ENCODE results near the gene NT5C2.
"Not testable (repeated sequence)": the region's sequence is repeated elsewhere in the genome, so short reads cannot be mapped to it uniquely, and the experiment has no call there.

Gene NT5C2

GRCh38 chr10:103130910-103131309 lies 62.2 kb downstream of the NT5C2 start:
- no peak overlapping the region for H3K9ac ChIP-seq (ENCODE audit: low read length in 5 of 5)
- no peaks in the 10 kb centered on the region for H3K9me3 ChIP-seq (ENCODE audit: control insufficient read depth in 5 of 5, low read length in 5 of 5)
- H3K27ac ChIP-seq (ENCODE audit: low read depth, low read length): no peak overlapping the region
- H3K4me3 ChIP-seq (ENCODE audit: low read depth in 1 of 5, low read length in 5 of 5): no peak overlapping the region
- H3K36me3 ChIP-seq (ENCODE audit: control insufficient read depth in 5 of 5, insufficient read depth in 5 of 5, low read length in 5 of 5): peaks cover 0 to 25% (median 5%) of the 10 kb centered on the region in 5 donors
- no peaks in the 10 kb centered on the region for H3K27me3 ChIP-seq (ENCODE audit: control insufficient read depth in 5 of 5, insufficient read depth in 4 of 5, low read length in 5 of 5)
- no peaks in the 10 kb centered on the region for H3K4me1 ChIP-seq (ENCODE audit: control insufficient read depth in 5 of 5, insufficient read depth in 5 of 5, low read length in 5 of 5)

DNA sequence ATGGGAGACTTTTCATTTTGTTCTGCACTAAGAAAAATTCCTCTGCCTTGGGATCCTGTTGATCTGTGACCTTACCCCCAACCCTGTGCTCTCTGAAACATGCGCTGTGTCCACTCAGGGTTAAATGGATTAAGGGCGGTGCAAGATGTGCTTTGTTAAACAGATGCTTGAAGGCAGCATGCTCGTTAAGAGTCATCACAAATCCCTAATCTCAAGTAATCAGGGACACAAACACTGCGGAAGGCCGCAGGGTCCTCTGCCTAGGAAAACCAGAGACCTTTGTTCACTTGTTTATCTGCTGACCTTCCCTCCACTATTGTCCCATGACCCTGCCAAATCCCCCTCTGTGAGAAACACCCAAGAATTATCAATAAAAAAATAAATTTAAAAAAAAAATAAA lies 62.9 kb downstream of the NT5C2 start:
- not testable (repeated sequence) for H3K4me1 ChIP-seq (ENCODE audit: control insufficient read depth in 5 of 5, insufficient read depth in 5 of 5, low read length in 5 of 5); H3K27ac ChIP-seq (ENCODE audit: low read depth, low read length); H3K9ac ChIP-seq (ENCODE audit: low read length in 5 of 5); H3K9me3 ChIP-seq (ENCODE audit: control insufficient read depth in 5 of 5, low read length in 5 of 5); H3K27me3 ChIP-seq (ENCODE audit: control insufficient read depth in 5 of 5, insufficient read depth in 4 of 5, low read length in 5 of 5); H3K4me3 ChIP-seq (ENCODE audit: low read depth in 1 of 5, low read length in 5 of 5)
- peaks cover 0 to 22% (median 3%) of the 10 kb centered on the region in 5 donors for H3K36me3 ChIP-seq (ENCODE audit: control insufficient read depth in 5 of 5, insufficient read depth in 5 of 5, low read length in 5 of 5)

GRCh38 chr10:103127241-103127640 lies 65.8 kb downstream of the NT5C2 start:
- peaks cover 0 to 5% (median 0%) of the 10 kb centered on the region in 5 donors for H3K36me3 ChIP-seq (ENCODE audit: control insufficient read depth in 5 of 5, insufficient read depth in 5 of 5, low read length in 5 of 5)
- no peak overlapping the region for H3K9ac ChIP-seq (ENCODE audit: low read length in 5 of 5)
- H3K4me1 ChIP-seq (ENCODE audit: control insufficient read depth in 5 of 5, insufficient read depth in 5 of 5, low read length in 5 of 5): peaks cover 2 to 16% (median 15%) of the 10 kb centered on the region in 5 donors
- H3K27ac ChIP-seq (ENCODE audit: low read depth, low read length): no peak overlapping the region
- no peaks in the 10 kb centered on the region for H3K9me3 ChIP-seq (ENCODE audit: control insufficient read depth in 5 of 5, low read length in 5 of 5)
- no peaks in the 10 kb centered on the region for H3K27me3 ChIP-seq (ENCODE audit: control insufficient read depth in 5 of 5, insufficient read depth in 4 of 5, low read length in 5 of 5)
- H3K4me3 ChIP-seq (ENCODE audit: low read depth in 1 of 5, low read length in 5 of 5): no peak overlapping the region

GRCh38 chr10:103125323-103126267 lies 67.5 kb downstream of the NT5C2 start:
- Histone ChIP-seq H3K27me3 (ENCODE audit: control insufficient read depth in 5 of 5, insufficient read depth in 4 of 5, low read length in 5 of 5) (no peaks in the 10 kb centered on the region), H3K9ac (ENCODE audit: low read length in 5 of 5) (no peak overlapping the region), H3K27ac (ENCODE audit: low read depth, low read length) (no peak overlapping the region), H3K36me3 (ENCODE audit: control insufficient read depth in 5 of 5, insufficient read depth in 5 of 5, low read length in 5 of 5) (no peaks in the 10 kb centered on the region), H3K4me3 (ENCODE audit: low read depth in 1 of 5, low read length in 5 of 5) (no peak overlapping the region), H3K9me3 (ENCODE audit: control insufficient read depth in 5 of 5, low read length in 5 of 5) (no peaks in the 10 kb centered on the region), H3K4me1 (ENCODE audit: control insufficient read depth in 5 of 5, insufficient read depth in 5 of 5, low read length in 5 of 5) (peaks cover 2 to 28% (median 23%) of the 10 kb centered on the region in 5 donors)

GRCh38 chr10:103124420-103125096 lies 68.5 kb downstream of the NT5C2 start:
- Histone ChIP-seq H3K27ac (ENCODE audit: low read depth, low read length) (no peak overlapping the region), H3K36me3 (ENCODE audit: control insufficient read depth in 5 of 5, insufficient read depth in 5 of 5, low read length in 5 of 5) (no peaks in the 10 kb centered on the region), H3K9me3 (ENCODE audit: control insufficient read depth in 5 of 5, low read length in 5 of 5) (no peaks in the 10 kb centered on the region), H3K4me3 (ENCODE audit: low read depth in 1 of 5, low read length in 5 of 5) (no peak overlapping the region), H3K4me1 (ENCODE audit: control insufficient read depth in 5 of 5, insufficient read depth in 5 of 5, low read length in 5 of 5) (peaks cover 2 to 28% (median 23%) of the 10 kb centered on the region in 5 donors), H3K9ac (ENCODE audit: low read length in 5 of 5) (no peak overlapping the region), H3K27me3 (ENCODE audit: control insufficient read depth in 5 of 5, insufficient read depth in 4 of 5, low read length in 5 of 5) (no peaks in the 10 kb centered on the region)

DNA sequence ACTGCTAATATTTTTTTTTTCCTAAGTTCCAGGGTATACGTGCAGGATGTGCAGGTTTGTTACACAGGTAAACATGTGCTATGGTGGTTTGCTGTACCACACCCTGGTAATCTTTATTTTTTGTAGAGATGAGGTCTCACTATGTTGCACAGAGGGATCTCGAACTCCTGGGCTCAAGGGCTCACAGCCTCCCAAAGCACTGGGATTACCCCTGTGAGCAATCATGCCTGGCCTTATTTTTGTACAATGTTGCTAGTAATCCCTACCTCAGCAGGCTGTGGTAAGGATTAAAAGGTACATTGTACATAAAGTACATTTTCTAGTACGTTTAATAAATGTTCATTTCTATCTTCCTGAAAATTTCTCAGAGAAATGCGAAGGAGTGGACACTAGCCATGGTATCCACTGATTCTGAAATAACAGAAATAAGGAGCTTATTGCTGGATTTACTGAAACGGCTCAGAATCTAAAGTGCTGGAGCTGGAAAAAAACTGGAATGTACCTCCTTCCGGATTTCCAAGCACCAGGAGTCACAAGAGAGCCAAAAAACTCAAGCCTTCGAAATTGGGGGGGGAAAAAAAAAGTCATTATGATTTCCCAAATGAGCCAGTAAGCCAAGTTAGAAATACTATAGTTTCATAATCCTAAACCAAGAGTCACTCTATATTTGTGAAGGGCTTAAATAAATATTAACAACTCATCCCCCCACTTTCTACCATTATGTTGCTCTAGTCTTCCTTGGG lies 69.6 kb downstream of the NT5C2 start:
- Histone ChIP-seq H3K27me3 (ENCODE audit: control insufficient read depth in 5 of 5, insufficient read depth in 4 of 5, low read length in 5 of 5) (no peaks in the 10 kb centered on the region), H3K9ac (ENCODE audit: low read length in 5 of 5) (no peak overlapping the region), H3K4me3 (ENCODE audit: low read depth in 1 of 5, low read length in 5 of 5) (no peak overlapping the region), H3K27ac (ENCODE audit: low read depth, low read length) (no peak overlapping the region), H3K9me3 (ENCODE audit: control insufficient read depth in 5 of 5, low read length in 5 of 5) (no peaks in the 10 kb centered on the region), H3K4me1 (ENCODE audit: control insufficient read depth in 5 of 5, insufficient read depth in 5 of 5, low read length in 5 of 5) (peaks cover 2 to 28% (median 23%) of the 10 kb centered on the region in 5 donors), H3K36me3 (ENCODE audit: control insufficient read depth in 5 of 5, insufficient read depth in 5 of 5, low read length in 5 of 5) (no peaks in the 10 kb centered on the region)

- Histone ChIP-seq H3K9me3 (ENCODE audit: control insufficient read depth in 5 of 5, low read length in 5 of 5) (no peaks in the 10 kb centered on the region), H3K9ac (ENCODE audit: low read length in 5 of 5) (no peak overlapping the region), H3K4me3 (ENCODE audit: low read depth in 1 of 5, low read length in 5 of 5) (no peak overlapping the region), H3K36me3 (ENCODE audit: control insufficient read depth in 5 of 5, insufficient read depth in 5 of 5, low read length in 5 of 5) (no peaks in the 10 kb centered on the region), H3K27ac (ENCODE audit: low read depth, low read length) (peak overlapping the region; percentile 47), H3K4me1 (ENCODE audit: control insufficient read depth in 5 of 5, insufficient read depth in 5 of 5, low read length in 5 of 5) (peaks cover 2 to 28% (median 23%) of the 10 kb centered on the region in 5 donors), H3K27me3 (ENCODE audit: control insufficient read depth in 5 of 5, insufficient read depth in 4 of 5, low read length in 5 of 5) (no peaks in the 10 kb centered on the region)
Measured at GRCh38 chr10:103120977-103121735, 71.9 kb downstream of the NT5C2 start.

- no peak overlapping the region for H3K9ac ChIP-seq (ENCODE audit: low read length in 5 of 5)
- H3K27ac ChIP-seq (ENCODE audit: low read depth, low read length): no peak overlapping the region
- no peaks in the 10 kb centered on the region for H3K9me3 ChIP-seq (ENCODE audit: control insufficient read depth in 5 of 5, low read length in 5 of 5)
- H3K27me3 ChIP-seq (ENCODE audit: control insufficient read depth in 5 of 5, insufficient read depth in 4 of 5, low read length in 5 of 5): no peaks in the 10 kb centered on the region
- no peak overlapping the region for H3K4me3 ChIP-seq (ENCODE audit: low read depth in 1 of 5, low read length in 5 of 5)
- no peaks in the 10 kb centered on the region for H3K36me3 ChIP-seq (ENCODE audit: control insufficient read depth in 5 of 5, insufficient read depth in 5 of 5, low read length in 5 of 5)
- H3K4me1 ChIP-seq (ENCODE audit: control insufficient read depth in 5 of 5, insufficient read depth in 5 of 5, low read length in 5 of 5): peaks cover 2 to 29% (median 23%) of the 10 kb centered on the region in 5 donors
Measured at GRCh38 chr10:103120546-103120945, 72.5 kb downstream of the NT5C2 start.

GRCh38 chr10:103117247-103117646 lies 75.8 kb downstream of the NT5C2 start:
- H3K27me3 ChIP-seq (ENCODE audit: control insufficient read depth in 5 of 5, insufficient read depth in 4 of 5, low read length in 5 of 5): no peaks in the 10 kb centered on the region
- peaks cover 0 to 4% (median 0%) of the 10 kb centered on the region in 5 donors for H3K36me3 ChIP-seq (ENCODE audit: control insufficient read depth in 5 of 5, insufficient read depth in 5 of 5, low read length in 5 of 5)
- H3K4me1 ChIP-seq (ENCODE audit: control insufficient read depth in 5 of 5, insufficient read depth in 5 of 5, low read length in 5 of 5): peaks cover 0 to 14% (median 8%) of the 10 kb centered on the region in 5 donors
- no peak overlapping the region for H3K27ac ChIP-seq (ENCODE audit: low read depth, low read length)
- no peaks in the 10 kb centered on the region for H3K9me3 ChIP-seq (ENCODE audit: control insufficient read depth in 5 of 5, low read length in 5 of 5)
- no peak overlapping the region for H3K9ac ChIP-seq (ENCODE audit: low read length in 5 of 5)
- no peak overlapping the region for H3K4me3 ChIP-seq (ENCODE audit: low read depth in 1 of 5, low read length in 5 of 5)

All from subcutaneous abdominal adipose tissue (tissue), 5 donors.